ENCODE data around the gene CDH13. TPM values are rescaled to one million over a fixed set of nuclear protein-coding genes. Genes with fewer than 3 reads are reported as not detected.

CDH13 gene
- total RNA-seq, 2 experiments from 2014 or later: not detected

DNA sequence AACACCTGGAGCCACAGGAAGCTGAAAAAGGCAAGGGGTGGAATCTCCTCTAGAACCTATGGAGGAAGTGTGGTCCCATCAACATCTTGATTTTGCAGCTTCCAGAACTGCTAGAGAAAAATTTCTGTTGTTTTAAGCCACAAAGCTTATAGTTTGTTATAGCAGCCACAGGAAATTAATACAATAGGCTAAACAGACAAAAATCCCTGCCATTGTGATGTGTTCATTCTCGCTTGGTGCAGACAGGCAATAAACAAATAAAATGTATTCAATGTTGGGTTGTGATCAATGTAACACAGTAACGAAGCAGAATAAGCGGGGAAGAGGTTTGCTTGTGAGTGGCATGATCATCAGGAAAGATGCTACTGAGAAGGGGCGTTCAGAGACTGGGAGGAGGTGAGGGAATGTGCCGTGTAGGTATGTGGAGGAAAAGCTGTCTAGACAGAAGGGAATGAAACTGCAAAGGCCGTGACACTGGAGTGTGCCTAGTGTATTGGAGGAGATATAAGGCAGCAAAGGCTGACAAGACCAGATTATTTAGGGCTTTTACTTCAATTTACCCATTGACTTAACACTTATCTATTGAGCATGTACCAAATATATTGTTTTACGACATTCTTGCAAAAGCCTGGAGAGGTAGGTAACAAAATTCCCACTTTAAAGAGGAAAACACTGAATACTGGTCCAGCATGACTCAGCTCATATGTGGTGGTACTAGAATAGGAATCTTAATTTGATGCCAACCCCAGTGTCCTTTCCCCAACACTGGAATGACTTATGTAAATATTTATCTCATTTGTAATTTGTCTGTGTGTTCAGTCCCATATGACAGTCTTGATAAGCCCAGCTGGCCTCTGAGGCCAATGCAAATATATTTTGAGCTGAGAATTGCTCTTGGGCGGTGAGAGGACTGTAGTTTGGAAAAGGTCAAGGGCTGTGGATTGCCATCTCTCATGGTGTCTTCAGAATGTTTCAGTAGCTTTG, 375.9 kb downstream of the CDH13 start:
- POLR2A ChIA-PET: no interaction called here
- Mint-ChIP-seq H3K4me3 (no peak overlapping the region), H3K9me3 (no peaks in the 10 kb centered on the region), H3K4me1 (ENCODE audit: low read depth) (no peaks in the 10 kb centered on the region), H3K27me3 (no peaks in the 10 kb centered on the region), H3K27ac (no peak overlapping the region), H3K36me3 (no peaks in the 10 kb centered on the region)
- no peak for DNase-seq
- CTCF ChIA-PET: no interaction called here
- intact Hi-C loops (cut with micrococcal nuclease): no loop called here

GRCh38 chr16:83004868-83005652, 378.3 kb downstream of the CDH13 start:
- Mint-ChIP-seq H3K4me3 (no peak overlapping the region), H3K27ac (no peak overlapping the region), H3K4me1 (ENCODE audit: low read depth) (no peaks in the 10 kb centered on the region), H3K36me3 (no peaks in the 10 kb centered on the region), H3K9me3 (no peaks in the 10 kb centered on the region), H3K27me3 (peaks cover 4% of the 10 kb centered on the region)
- no peak for DNase-seq
- ChIA-PET CTCF (no interaction called here), POLR2A (no interaction called here)
- intact Hi-C loops (cut with micrococcal nuclease): no loop called here

- Mint-ChIP-seq H3K27ac (no peak overlapping the region), H3K4me3 (no peak overlapping the region), H3K9me3 (no peaks in the 10 kb centered on the region), H3K4me1 (ENCODE audit: low read depth) (no peaks in the 10 kb centered on the region), H3K36me3 (no peaks in the 10 kb centered on the region), H3K27me3 (peaks cover 4% of the 10 kb centered on the region)
- POLR2A ChIA-PET: no interaction called here
- CTCF ChIA-PET: no interaction called here
- no peak for DNase-seq
- intact Hi-C loops (cut with micrococcal nuclease): no loop called here
Measured at GRCh38 chr16:83005653-83006160, 378.9 kb downstream of the CDH13 start.

- Mint-ChIP-seq H3K4me1 (ENCODE audit: low read depth) (no peaks in the 10 kb centered on the region), H3K27ac (no peak overlapping the region), H3K4me3 (no peak overlapping the region), H3K36me3 (no peaks in the 10 kb centered on the region), H3K27me3 (peaks cover 4% of the 10 kb centered on the region), H3K9me3 (no peaks in the 10 kb centered on the region)
- intact Hi-C loops (cut with micrococcal nuclease): no loop called here
- ChIA-PET CTCF (no interaction called here), POLR2A (no interaction called here)
- no peak for DNase-seq
Measured at GRCh38 chr16:83010776-83011720, 384.3 kb downstream of the CDH13 start.

- no peaks in the 10 kb centered on the region for H3K4me1 Mint-ChIP-seq (ENCODE audit: low read depth)
- H3K27me3 Mint-ChIP-seq: peaks cover 4% of the 10 kb centered on the region
- intact Hi-C loops (cut with micrococcal nuclease): no loop called here
- ChIA-PET CTCF (no interaction called here), POLR2A (no interaction called here)
- H3K4me3 Mint-ChIP-seq: no peak overlapping the region
- H3K9me3 Mint-ChIP-seq: no peaks in the 10 kb centered on the region
- no peak for DNase-seq
- no peaks in the 10 kb centered on the region for H3K36me3 Mint-ChIP-seq
- H3K27ac Mint-ChIP-seq: no peak overlapping the region
Measured at GRCh38 chr16:83011939-83012338, 385.2 kb downstream of the CDH13 start.

- Mint-ChIP-seq H3K27me3 (peaks cover 4% of the 10 kb centered on the region), H3K4me1 (ENCODE audit: low read depth) (no peaks in the 10 kb centered on the region), H3K36me3 (no peaks in the 10 kb centered on the region), H3K4me3 (no peak overlapping the region), H3K9me3 (no peaks in the 10 kb centered on the region), H3K27ac (no peak overlapping the region)
- ChIA-PET POLR2A (no interaction called here), CTCF (no interaction called here)
- DNase-seq: no peak
- intact Hi-C loops (cut with micrococcal nuclease): no loop called here
Measured at GRCh38 chr16:83013071-83013470, 386.3 kb downstream of the CDH13 start.

DNA sequence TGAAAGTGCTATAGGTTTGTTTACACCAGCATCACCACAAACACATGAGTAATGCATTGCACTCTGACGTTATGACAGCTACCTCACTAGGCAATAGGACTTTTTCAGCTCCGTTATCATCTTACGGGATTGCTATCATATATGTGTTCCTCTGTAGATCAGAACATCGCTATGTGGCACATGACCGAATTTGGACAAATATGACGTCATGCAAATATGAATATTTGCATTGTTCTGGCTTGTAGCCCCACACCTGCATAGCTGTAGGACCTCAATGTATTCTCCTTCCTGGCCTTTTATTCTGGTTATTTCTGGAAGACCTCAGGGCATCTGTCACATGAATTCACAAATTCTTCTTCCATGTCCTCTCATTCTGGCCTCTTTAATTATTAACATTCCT, 393.2 kb downstream of the CDH13 start:
- ChIA-PET POLR2A (no interaction called here), CTCF (no interaction called here)
- Mint-ChIP-seq H3K36me3 (no peaks in the 10 kb centered on the region), H3K27me3 (no peaks in the 10 kb centered on the region), H3K9me3 (no peaks in the 10 kb centered on the region), H3K27ac (no peak overlapping the region), H3K4me1 (ENCODE audit: low read depth) (no peaks in the 10 kb centered on the region), H3K4me3 (no peak overlapping the region)
- intact Hi-C loops (cut with micrococcal nuclease): no loop called here
- DNase-seq: no peak

- H3K9me3 Mint-ChIP-seq: no peaks in the 10 kb centered on the region
- DNase-seq: no peak
- CTCF ChIA-PET: no interaction called here
- no peaks in the 10 kb centered on the region for H3K27me3 Mint-ChIP-seq
- POLR2A ChIA-PET: no interaction called here
- no peaks in the 10 kb centered on the region for H3K36me3 Mint-ChIP-seq
- H3K4me3 Mint-ChIP-seq: no peak overlapping the region
- intact Hi-C loops (cut with micrococcal nuclease): no loop called here
- H3K4me1 Mint-ChIP-seq (ENCODE audit: low read depth): no peaks in the 10 kb centered on the region
- H3K27ac Mint-ChIP-seq: no peak overlapping the region
Measured at GRCh38 chr16:83021045-83021444, 394.3 kb downstream of the CDH13 start.

DNA sequence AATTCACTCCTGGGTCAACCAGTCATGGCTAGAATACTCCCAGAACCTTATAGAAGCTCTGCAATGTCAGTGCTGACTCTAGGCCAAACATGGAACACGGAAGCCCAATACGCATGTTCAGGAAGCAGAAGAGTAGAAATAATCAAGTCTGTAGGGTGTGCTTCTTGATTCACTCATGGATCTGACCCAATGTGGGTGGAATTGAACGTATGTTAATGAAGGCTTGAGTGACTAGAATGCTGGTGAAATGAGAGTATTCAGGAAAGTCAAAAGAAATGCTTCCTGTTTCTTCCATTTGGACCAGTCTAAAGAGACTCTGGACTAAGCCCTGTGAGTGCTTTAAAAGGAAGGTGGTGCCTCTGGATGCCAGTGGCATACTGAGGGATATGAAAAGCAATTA, 395.0 kb downstream of the CDH13 start:
- no peaks in the 10 kb centered on the region for H3K36me3 Mint-ChIP-seq
- POLR2A ChIA-PET: no interaction called here

GRCh38 chr16:83023011-83023410, 396.2 kb downstream of the CDH13 start:
- no peak for DNase-seq
- H3K36me3 Mint-ChIP-seq: no peaks in the 10 kb centered on the region
- no peak overlapping the region for H3K4me3 Mint-ChIP-seq
- intact Hi-C loops (cut with micrococcal nuclease): no loop called here
- no peaks in the 10 kb centered on the region for H3K4me1 Mint-ChIP-seq (ENCODE audit: low read depth)
- POLR2A ChIA-PET: no interaction called here
- no peaks in the 10 kb centered on the region for H3K9me3 Mint-ChIP-seq
- no peak overlapping the region for H3K27ac Mint-ChIP-seq
- no peaks in the 10 kb centered on the region for H3K27me3 Mint-ChIP-seq
- CTCF ChIA-PET: no interaction called here

More for the DNA sequence above, 395.0 kb downstream of the CDH13 start:
- H3K4me1 Mint-ChIP-seq (ENCODE audit: low read depth): no peaks in the 10 kb centered on the region
- no peak for DNase-seq
- no peak overlapping the region for H3K27ac Mint-ChIP-seq
- CTCF ChIA-PET: no interaction called here
- H3K27me3 Mint-ChIP-seq: no peaks in the 10 kb centered on the region
- no peaks in the 10 kb centered on the region for H3K9me3 Mint-ChIP-seq
- intact Hi-C loops (cut with micrococcal nuclease): no loop called here
- H3K4me3 Mint-ChIP-seq: no peak overlapping the region

GRCh38 chr16:83023640-83024039, 396.9 kb downstream of the CDH13 start:
- ChIA-PET POLR2A (no interaction called here), CTCF (no interaction called here)
- Mint-ChIP-seq H3K4me3 (no peak overlapping the region), H3K36me3 (no peaks in the 10 kb centered on the region), H3K9me3 (no peaks in the 10 kb centered on the region), H3K27me3 (no peaks in the 10 kb centered on the region), H3K27ac (no peak overlapping the region), H3K4me1 (ENCODE audit: low read depth) (no peaks in the 10 kb centered on the region)
- intact Hi-C loops (cut with micrococcal nuclease): no loop called here
- no peak for DNase-seq

DNA sequence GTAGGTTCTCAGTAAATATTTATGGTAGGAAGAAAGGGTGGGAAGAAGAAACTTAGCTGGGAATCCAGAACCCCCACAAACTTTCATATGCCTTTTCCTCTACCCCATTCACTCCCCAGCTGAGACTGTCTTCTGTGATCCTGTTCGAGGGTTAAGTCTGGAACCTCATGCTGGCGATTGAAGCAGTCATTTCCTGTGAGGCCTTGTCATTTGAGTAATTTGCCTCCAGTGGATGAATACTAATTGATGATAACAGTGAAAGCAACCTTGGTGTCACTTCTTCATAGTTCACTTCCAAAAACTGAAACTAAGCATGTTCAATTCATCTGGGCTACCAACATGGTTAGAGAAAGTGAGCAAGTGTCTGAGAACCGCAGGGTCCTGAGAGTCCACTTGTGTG, 401.2 kb downstream of the CDH13 start:
- intact Hi-C loops (cut with micrococcal nuclease): no loop called here
- Mint-ChIP-seq H3K36me3 (no peaks in the 10 kb centered on the region), H3K27me3 (no peaks in the 10 kb centered on the region), H3K27ac (no peak overlapping the region), H3K9me3 (no peaks in the 10 kb centered on the region), H3K4me1 (ENCODE audit: low read depth) (no peaks in the 10 kb centered on the region), H3K4me3 (no peak overlapping the region)
- DNase-seq: no peak
- ChIA-PET POLR2A (no interaction called here), CTCF (no interaction called here)
